ENCODE measurements around the gene CRY2. TPM values are rescaled to one million over a fixed set of nuclear protein-coding genes. Genes with fewer than 3 reads are reported as not detected.

CRY2 gene
- total RNA-seq, 1 donor from 2014 or later: 33.8 TPM

DNA sequence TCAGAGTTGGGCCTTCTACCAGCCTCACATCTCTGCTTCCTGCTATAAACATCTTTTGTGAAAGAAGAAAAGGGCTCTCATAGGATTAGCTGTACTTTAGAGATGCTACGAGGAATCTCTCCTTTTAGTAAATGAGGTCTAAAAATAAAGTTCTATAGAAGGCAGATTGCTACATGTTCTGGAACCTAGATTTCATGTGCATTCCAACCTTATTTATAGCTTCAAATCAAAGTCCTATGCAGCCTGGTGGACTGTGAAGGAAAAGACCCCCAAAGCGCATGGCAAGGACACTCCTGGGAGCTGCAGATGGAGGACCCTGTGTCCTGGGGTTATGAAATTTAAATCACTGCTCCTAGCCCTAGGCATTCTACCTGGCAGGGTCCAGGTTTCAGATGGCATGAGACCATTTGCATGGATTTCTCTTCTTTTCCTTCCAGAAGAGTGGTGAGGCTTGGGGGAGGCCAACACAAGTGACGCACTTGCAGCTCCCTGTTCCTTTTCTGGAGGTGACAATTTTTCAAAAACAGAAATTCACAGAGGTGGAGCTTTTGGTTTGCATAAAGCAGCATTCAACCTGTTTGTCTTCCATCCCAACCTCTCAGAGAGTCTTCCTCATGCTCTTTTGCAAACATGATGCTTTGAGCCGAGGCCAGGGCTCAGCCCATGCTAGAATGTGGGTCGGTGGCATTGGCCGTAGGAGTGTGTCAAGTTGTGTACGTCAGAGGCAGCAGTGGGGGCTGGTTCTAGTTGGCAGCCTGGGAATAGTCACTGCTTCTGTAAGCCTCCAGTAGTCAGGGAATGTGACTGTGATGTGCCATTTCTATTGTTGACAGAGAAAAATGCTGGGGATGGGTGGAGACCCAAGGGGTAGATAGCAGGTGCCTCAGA lies 6.3 kb downstream of the CRY2 start:
- no peak for DNase-seq (ENCODE audit: low spot score in 2 of 2, unreplicated experiment in 2 of 2)
- TF ChIP-seq, protein P1, sequence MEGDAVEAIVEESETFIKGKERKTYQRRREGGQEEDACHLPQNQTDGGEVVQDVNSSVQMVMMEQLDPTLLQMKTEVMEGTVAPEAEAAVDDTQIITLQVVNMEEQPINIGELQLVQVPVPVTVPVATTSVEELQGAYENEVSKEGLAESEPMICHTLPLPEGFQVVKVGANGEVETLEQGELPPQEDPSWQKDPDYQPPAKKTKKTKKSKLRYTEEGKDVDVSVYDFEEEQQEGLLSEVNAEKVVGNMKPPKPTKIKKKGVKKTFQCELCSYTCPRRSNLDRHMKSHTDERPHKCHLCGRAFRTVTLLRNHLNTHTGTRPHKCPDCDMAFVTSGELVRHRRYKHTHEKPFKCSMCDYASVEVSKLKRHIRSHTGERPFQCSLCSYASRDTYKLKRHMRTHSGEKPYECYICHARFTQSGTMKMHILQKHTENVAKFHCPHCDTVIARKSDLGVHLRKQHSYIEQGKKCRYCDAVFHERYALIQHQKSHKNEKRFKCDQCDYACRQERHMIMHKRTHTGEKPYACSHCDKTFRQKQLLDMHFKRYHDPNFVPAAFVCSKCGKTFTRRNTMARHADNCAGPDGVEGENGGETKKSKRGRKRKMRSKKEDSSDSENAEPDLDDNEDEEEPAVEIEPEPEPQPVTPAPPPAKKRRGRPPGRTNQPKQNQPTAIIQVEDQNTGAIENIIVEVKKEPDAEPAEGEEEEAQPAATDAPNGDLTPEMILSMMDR (IDR thresholded peaks at IDR 0.05; ENCODE audit: unreplicated experiment): no peak
- Mint-ChIP-seq H3K4me1 (peaks cover 8% of the 10 kb centered on the region), H3K36me3 (peaks cover 7% of the 10 kb centered on the region), H3K27me3 (ENCODE audit: low read depth) (no peaks in the 10 kb centered on the region), H3K4me3 (no peak overlapping the region), H3K9me3 (no peaks in the 10 kb centered on the region), H3K27ac (no peak overlapping the region)

- TF ChIP-seq, protein P1 (IDR thresholded peaks at IDR 0.05; ENCODE audit: unreplicated experiment): no peak
- Mint-ChIP-seq H3K9me3 (no peaks in the 10 kb centered on the region), H3K4me3 (no peak overlapping the region), H3K4me1 (peaks cover 4% of the 10 kb centered on the region), H3K36me3 (peaks cover 9% of the 10 kb centered on the region), H3K27ac (no peak overlapping the region), H3K27me3 (ENCODE audit: low read depth) (no peaks in the 10 kb centered on the region)
- no peak for DNase-seq (ENCODE audit: low spot score in 2 of 2, unreplicated experiment in 2 of 2)
Observed at GRCh38 chr11:45855308-45855707, 8.0 kb downstream of the CRY2 start.

GRCh38 chr11:45856044-45856468 lies 8.8 kb downstream of the CRY2 start:
- H3K9me3 Mint-ChIP-seq: no peaks in the 10 kb centered on the region
- DNase-seq (ENCODE audit: low spot score in 2 of 2, unreplicated experiment in 2 of 2): no peak
- TF ChIP-seq, protein P1 (IDR thresholded peaks at IDR 0.05; ENCODE audit: unreplicated experiment): no peak
- peaks cover 9% of the 10 kb centered on the region for H3K36me3 Mint-ChIP-seq
- H3K4me1 Mint-ChIP-seq: peaks cover 4% of the 10 kb centered on the region
- no peak overlapping the region for H3K4me3 Mint-ChIP-seq
- H3K27ac Mint-ChIP-seq: no peak overlapping the region
- no peaks in the 10 kb centered on the region for H3K27me3 Mint-ChIP-seq (ENCODE audit: low read depth)

DNA sequence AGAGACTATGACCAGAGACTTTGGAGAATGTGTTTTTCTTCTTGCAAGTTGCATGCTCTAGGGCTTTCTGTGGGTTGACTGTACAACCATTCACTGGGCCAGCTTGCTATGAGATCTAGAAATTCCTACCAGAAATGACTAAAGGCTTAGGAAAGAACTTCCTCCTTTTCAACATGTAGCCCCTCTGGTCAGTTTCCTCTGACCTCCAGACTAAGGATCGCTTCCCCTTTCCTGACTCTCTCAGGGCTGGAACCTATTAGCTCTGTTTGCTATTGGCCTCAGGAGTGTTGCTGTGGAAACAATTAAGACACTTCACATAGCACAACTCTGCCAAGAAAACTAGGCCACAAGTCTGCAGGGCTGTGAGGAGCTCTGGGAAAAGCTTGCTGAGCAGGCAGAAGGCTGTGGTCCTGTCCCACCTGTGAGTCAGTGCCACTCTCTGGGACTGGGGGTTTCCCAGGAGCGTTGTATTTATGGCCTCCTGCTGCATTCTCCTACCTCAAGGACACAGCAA lies 10.7 kb downstream of the CRY2 start:
- Mint-ChIP-seq H3K27ac (peak overlapping the region; percentile 70), H3K4me1 (peaks cover 4% of the 10 kb centered on the region)

DNA sequence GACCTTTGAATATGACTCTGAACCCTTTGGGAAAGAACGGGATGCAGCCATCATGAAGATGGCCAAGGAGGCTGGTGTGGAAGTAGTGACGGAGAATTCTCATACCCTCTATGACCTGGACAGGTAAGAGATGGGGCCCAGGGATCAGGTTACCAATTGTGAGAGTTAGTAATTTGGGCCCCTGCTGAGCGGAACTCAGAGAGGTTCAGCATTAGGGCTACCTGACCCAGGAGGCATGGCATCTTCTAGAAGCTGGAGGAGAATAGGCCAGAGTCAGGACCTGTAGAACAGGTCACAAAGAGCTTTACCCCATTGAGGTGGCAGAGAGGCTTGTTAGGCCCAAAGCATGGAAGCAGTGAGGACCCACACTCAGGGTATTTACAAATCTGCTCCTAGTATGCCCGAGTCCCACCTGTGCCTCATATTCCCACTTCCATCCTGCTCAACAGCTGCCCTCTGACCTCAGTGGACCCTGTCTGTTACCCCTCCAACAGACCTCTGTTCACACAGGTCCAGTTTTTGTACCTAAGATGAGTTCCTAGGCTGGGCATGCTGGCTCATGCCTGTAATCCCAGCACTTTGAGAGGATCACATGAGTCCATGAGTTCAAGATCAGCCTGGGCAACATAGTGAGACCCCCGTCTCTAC lies 11.6 kb downstream of the CRY2 start:
- TF ChIP-seq, protein P1 (IDR thresholded peaks at IDR 0.05; ENCODE audit: unreplicated experiment): no peak
- peaks cover 13% of the 10 kb centered on the region for H3K36me3 Mint-ChIP-seq
- no peak for DNase-seq (ENCODE audit: low spot score in 2 of 2, unreplicated experiment in 2 of 2)
- H3K4me3 Mint-ChIP-seq: no peak overlapping the region
- peaks cover 4% of the 10 kb centered on the region for H3K4me1 Mint-ChIP-seq
- H3K27ac Mint-ChIP-seq: no peak overlapping the region
- no peaks in the 10 kb centered on the region for H3K27me3 Mint-ChIP-seq (ENCODE audit: low read depth)
- no peaks in the 10 kb centered on the region for H3K9me3 Mint-ChIP-seq

More for the DNA sequence above, 10.7 kb downstream of the CRY2 start:
- Mint-ChIP-seq H3K27me3 (ENCODE audit: low read depth) (no peaks in the 10 kb centered on the region), H3K36me3 (peaks cover 10% of the 10 kb centered on the region), H3K9me3 (no peaks in the 10 kb centered on the region), H3K4me3 (no peak overlapping the region)
- DNase-seq (ENCODE audit: low spot score in 2 of 2, unreplicated experiment in 2 of 2): no peak
- TF ChIP-seq, protein P1 (IDR thresholded peaks at IDR 0.05; ENCODE audit: unreplicated experiment): no peak
